Measurements from ENCODE around the gene PDS5A. TPM values are rescaled to one million over a fixed set of nuclear protein-coding genes. Genes with fewer than 3 reads are reported as not detected.

PDS5A gene
- total RNA-seq, 1 experiment from 2014 or later: 86.4 TPM

- POLR2A ChIA-PET (ENCODE audit: unreplicated experiment): no interaction called here
- no peaks in the 10 kb centered on the region for H3K9me3 ChIP-seq (ENCODE audit: insufficient read depth, low read depth)
- no TSS peak for BruUV-seq (replicated peaks)
- no peak overlapping the region for H2AFZ ChIP-seq
- CTCF ChIA-PET: interaction anchor here (0.6 kb wide), 1 partner anchor 42 kb away, joined by 9 read pairs; no protein-coding TSS in a partner anchor
- intact Hi-C loops (cut with micrococcal nuclease; ENCODE audit: unreplicated experiment): no loop called here
- no peaks in the 10 kb centered on the region for H4K20me1 ChIP-seq (ENCODE audit: insufficient read depth)
- no peaks in the 10 kb centered on the region for H3K9me2 ChIP-seq (ENCODE audit: insufficient read depth)
- H3K27me3 ChIP-seq (ENCODE audit: insufficient read depth, low read depth): no peaks in the 10 kb centered on the region
- H3K4me1 ChIP-seq (replicated peaks; ENCODE audit: insufficient read depth): no peaks in the 10 kb centered on the region
- no peak overlapping the region for H3K4me2 ChIP-seq
- no peak for DNase-seq
- TF ChIP-seq EZH2 (IDR thresholded peaks at IDR 0.05; ENCODE audit: low read depth) (no peak), CTCF (conservative IDR thresholded peaks at IDR 0.05) (no peak)
- H3K27ac ChIP-seq: no peak overlapping the region
- no peaks in the 10 kb centered on the region for H3K36me3 ChIP-seq (ENCODE audit: low read depth)
- H3F3A ChIP-seq (ENCODE audit: insufficient read depth, low read depth): no peaks in the 10 kb centered on the region
- H3K79me2 ChIP-seq (ENCODE audit: low read depth): no peaks in the 10 kb centered on the region
- H3K4me3 ChIP-seq: no peak overlapping the region
Measured at GRCh38 chr4:39873823-39874222, 103.9 kb downstream of the PDS5A start.

- intact Hi-C loops (cut with micrococcal nuclease; ENCODE audit: unreplicated experiment): no loop called here
- no peaks in the 10 kb centered on the region for H3K4me1 ChIP-seq (replicated peaks; ENCODE audit: insufficient read depth)
- no peak for TF ChIP-seq EZH2 (IDR thresholded peaks at IDR 0.05; ENCODE audit: low read depth)
- TF ChIP-seq CTCF (conservative IDR thresholded peaks at IDR 0.05): no peak
- no peaks in the 10 kb centered on the region for H3K79me2 ChIP-seq (ENCODE audit: low read depth)
- no peaks in the 10 kb centered on the region for H3K9me3 ChIP-seq (ENCODE audit: insufficient read depth, low read depth)
- no peaks in the 10 kb centered on the region for H4K20me1 ChIP-seq (ENCODE audit: insufficient read depth)
- no peaks in the 10 kb centered on the region for H3F3A ChIP-seq (ENCODE audit: insufficient read depth, low read depth)
- no peak overlapping the region for H3K4me2 ChIP-seq
- H3K27me3 ChIP-seq (ENCODE audit: insufficient read depth, low read depth): no peaks in the 10 kb centered on the region
- H3K4me3 ChIP-seq: no peak overlapping the region
- BruUV-seq (replicated peaks): no TSS peak
- no peak overlapping the region for H2AFZ ChIP-seq
- no peak overlapping the region for H3K27ac ChIP-seq
- H3K9me2 ChIP-seq (ENCODE audit: insufficient read depth): no peaks in the 10 kb centered on the region
- ChIA-PET POLR2A (ENCODE audit: unreplicated experiment) (interaction anchor here (0.7 kb wide), 1 partner anchor 219 kb away, joined by 3 read pairs; no protein-coding TSS in a partner anchor), CTCF (no interaction called here)
- H3K36me3 ChIP-seq (ENCODE audit: low read depth): no peaks in the 10 kb centered on the region
- no peak for DNase-seq
Measured at GRCh38 chr4:39865280-39865679, 112.4 kb downstream of the PDS5A start.

GRCh38 chr4:39864391-39864790 is 113.3 kb downstream of the PDS5A start:
- CTCF ChIA-PET: interaction anchor here (0.8 kb wide), 1 partner anchor 257 kb away, joined by 3 read pairs; no protein-coding TSS in a partner anchor
- Histone ChIP-seq H3K4me2 (no peak overlapping the region), H3F3A (ENCODE audit: insufficient read depth, low read depth) (no peaks in the 10 kb centered on the region), H3K27ac (no peak overlapping the region), H3K27me3 (ENCODE audit: insufficient read depth, low read depth) (no peaks in the 10 kb centered on the region), H3K4me1 (replicated peaks; ENCODE audit: insufficient read depth) (no peaks in the 10 kb centered on the region), H3K36me3 (ENCODE audit: low read depth) (no peaks in the 10 kb centered on the region), H3K9me2 (ENCODE audit: insufficient read depth) (no peaks in the 10 kb centered on the region), H3K9me3 (ENCODE audit: insufficient read depth, low read depth) (no peaks in the 10 kb centered on the region), H4K20me1 (ENCODE audit: insufficient read depth) (no peaks in the 10 kb centered on the region), H3K79me2 (ENCODE audit: low read depth) (no peaks in the 10 kb centered on the region), H3K4me3 (no peak overlapping the region), H2AFZ (no peak overlapping the region)
- intact Hi-C loops (cut with micrococcal nuclease; ENCODE audit: unreplicated experiment): no loop called here
- POLR2A ChIA-PET (ENCODE audit: unreplicated experiment): no interaction called here
- BruUV-seq (replicated peaks): no TSS peak
- no peak for TF ChIP-seq EZH2 (IDR thresholded peaks at IDR 0.05; ENCODE audit: low read depth)
- TF ChIP-seq CTCF (conservative IDR thresholded peaks at IDR 0.05): no peak
- DNase-seq: no peak

All from PC-9 (cell line).